HEK293 (cell line): ENCODE data around the gene ANGPTL4.

Source experiments
- KLF10 ChIP-seq: fragments of 450-650 bp; IDR thresholded peaks from 2 replicates; pipeline ENCODE4 v1.5.1; 2018; ENCODE audit warnings: missing biosample characterization, mild to moderate bottlenecking, missing genetic modification characterization
- KLF9 ChIP-seq: fragments of 450-650 bp; formaldehyde crosslinking; IDR thresholded peaks from 2 replicates; pipeline ENCODE4 v1.5.1; 2016; ENCODE audit warnings: missing biosample characterization, missing genetic modification characterization, low read depth
- REPIN1 ChIP-seq: fragments of 450-650 bp; formaldehyde crosslinking; IDR thresholded peaks from 2 replicates; pipeline ENCODE4 v1.5.1; 2017; ENCODE audit warnings: missing biosample characterization, missing genetic modification characterization, low read depth
- WT1 ChIP-seq: fragments of 450-650 bp; formaldehyde crosslinking; IDR thresholded peaks from 2 replicates; pipeline ENCODE4 v1.5.1; 2016; ENCODE audit warnings: missing biosample characterization, missing genetic modification characterization
- ZFP3 ChIP-seq: fragments of 450-650 bp; formaldehyde crosslinking; IDR thresholded peaks from 2 replicates; pipeline ENCODE4 v1.5.1; 2016; ENCODE audit warnings: low read depth, missing biosample characterization, missing genetic modification characterization
- ZFP69B ChIP-seq: fragments of 450-650 bp; formaldehyde crosslinking; IDR thresholded peaks from 2 replicates; pipeline ENCODE4 v1.5.1; 2016; ENCODE audit warnings: missing biosample characterization, missing genetic modification characterization
- ZNF548 ChIP-seq: fragments of 450-650 bp; formaldehyde crosslinking; IDR thresholded peaks from 2 replicates; pipeline ENCODE4 v1.5.1; 2016; ENCODE audit warnings: missing biosample characterization, missing genetic modification characterization
- ZNF561 ChIP-seq: fragments of 450-650 bp; IDR thresholded peaks from 2 replicates; pipeline ENCODE4 v1.5.1; 2018; ENCODE audit warnings: missing biosample characterization, missing genetic modification characterization, borderline replicate concordance
- ZNF843 ChIP-seq: fragments of 450-650 bp; formaldehyde crosslinking; IDR thresholded peaks from 2 replicates; pipeline ENCODE4 v1.5.1; 2016; ENCODE audit warnings: missing biosample characterization, missing genetic modification characterization
- TF ChIP-seq, protein P1 (sequence below): fragments of 450-650 bp; formaldehyde crosslinking; IDR thresholded peaks from 2 replicates; pipeline ENCODE4 v1.5.1; 2016; ENCODE audit warnings: missing biosample characterization, missing genetic modification characterization
- TF ChIP-seq, protein P2 (sequence below): fragments of 450-650 bp; formaldehyde crosslinking; IDR thresholded peaks from 2 replicates; pipeline ENCODE4 v1.5.1; 2016; ENCODE audit warnings: missing biosample characterization, missing genetic modification characterization
- TF ChIP-seq, protein P3 (sequence below): fragments of 450-650 bp; formaldehyde crosslinking; IDR thresholded peaks from 2 replicates; pipeline ENCODE4 v1.5.0; 2017; ENCODE audit warnings: missing biosample characterization, missing genetic modification characterization, borderline replicate concordance

DNA sequence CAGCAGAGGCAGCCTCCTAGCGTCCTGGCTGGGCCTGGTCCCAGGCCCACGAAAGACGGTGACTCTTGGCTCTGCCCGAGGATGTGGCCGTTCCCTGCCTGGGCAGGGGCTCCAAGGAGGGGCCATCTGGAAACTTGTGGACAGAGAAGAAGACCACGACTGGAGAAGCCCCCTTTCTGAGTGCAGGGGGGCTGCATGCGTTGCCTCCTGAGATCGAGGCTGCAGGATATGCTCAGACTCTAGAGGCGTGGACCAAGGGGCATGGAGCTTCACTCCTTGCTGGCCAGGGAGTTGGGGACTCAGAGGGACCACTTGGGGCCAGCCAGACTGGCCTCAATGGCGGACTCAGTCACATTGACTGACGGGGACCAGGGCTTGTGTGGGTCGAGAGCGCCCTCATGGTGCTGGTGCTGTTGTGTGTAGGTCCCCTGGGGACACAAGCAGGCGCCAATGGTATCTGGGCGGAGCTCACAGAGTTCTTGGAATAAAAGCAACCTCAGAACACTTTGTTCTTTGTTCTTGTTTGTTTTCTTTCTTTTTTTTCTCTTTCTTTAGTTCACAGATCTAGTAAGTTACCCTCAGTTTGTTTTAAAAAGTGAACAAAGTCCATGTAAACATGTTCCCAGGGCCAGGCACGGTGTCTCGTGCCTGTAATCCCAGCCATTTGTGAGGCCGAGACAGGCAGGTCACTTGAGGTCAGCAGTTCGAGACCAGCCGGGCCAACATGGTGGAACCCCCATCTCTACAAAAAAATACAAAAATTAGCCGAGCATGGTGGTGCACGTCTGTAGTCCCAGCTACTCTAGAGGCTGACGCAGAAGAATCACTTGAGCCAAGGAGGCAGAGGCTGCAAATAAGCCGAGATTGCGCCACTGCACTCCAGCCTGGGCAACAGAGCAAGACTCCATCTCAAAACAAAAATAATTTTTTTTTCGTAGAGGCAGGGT lies 10.2 kb downstream of the ANGPTL4 start:
- TF ChIP-seq WT1 (tag by site-specific recombination) = no peak
- TF ChIP-seq KLF10 = no peak
- TF ChIP-seq ZNF548 (tag by site-specific recombination) = no peak
- TF ChIP-seq, protein P1, sequence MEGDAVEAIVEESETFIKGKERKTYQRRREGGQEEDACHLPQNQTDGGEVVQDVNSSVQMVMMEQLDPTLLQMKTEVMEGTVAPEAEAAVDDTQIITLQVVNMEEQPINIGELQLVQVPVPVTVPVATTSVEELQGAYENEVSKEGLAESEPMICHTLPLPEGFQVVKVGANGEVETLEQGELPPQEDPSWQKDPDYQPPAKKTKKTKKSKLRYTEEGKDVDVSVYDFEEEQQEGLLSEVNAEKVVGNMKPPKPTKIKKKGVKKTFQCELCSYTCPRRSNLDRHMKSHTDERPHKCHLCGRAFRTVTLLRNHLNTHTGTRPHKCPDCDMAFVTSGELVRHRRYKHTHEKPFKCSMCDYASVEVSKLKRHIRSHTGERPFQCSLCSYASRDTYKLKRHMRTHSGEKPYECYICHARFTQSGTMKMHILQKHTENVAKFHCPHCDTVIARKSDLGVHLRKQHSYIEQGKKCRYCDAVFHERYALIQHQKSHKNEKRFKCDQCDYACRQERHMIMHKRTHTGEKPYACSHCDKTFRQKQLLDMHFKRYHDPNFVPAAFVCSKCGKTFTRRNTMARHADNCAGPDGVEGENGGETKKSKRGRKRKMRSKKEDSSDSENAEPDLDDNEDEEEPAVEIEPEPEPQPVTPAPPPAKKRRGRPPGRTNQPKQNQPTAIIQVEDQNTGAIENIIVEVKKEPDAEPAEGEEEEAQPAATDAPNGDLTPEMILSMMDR (tag by site-specific recombination) = no peak
- TF ChIP-seq ZFP69B (tag by site-specific recombination) = no peak
- no peak for TF ChIP-seq ZNF843 (tag by site-specific recombination)
- TF ChIP-seq KLF9 (tag by site-specific recombination) = no peak
- TF ChIP-seq REPIN1 (tag by site-specific recombination) = no peak
- TF ChIP-seq ZNF561 = no peak
- TF ChIP-seq, protein P2, sequence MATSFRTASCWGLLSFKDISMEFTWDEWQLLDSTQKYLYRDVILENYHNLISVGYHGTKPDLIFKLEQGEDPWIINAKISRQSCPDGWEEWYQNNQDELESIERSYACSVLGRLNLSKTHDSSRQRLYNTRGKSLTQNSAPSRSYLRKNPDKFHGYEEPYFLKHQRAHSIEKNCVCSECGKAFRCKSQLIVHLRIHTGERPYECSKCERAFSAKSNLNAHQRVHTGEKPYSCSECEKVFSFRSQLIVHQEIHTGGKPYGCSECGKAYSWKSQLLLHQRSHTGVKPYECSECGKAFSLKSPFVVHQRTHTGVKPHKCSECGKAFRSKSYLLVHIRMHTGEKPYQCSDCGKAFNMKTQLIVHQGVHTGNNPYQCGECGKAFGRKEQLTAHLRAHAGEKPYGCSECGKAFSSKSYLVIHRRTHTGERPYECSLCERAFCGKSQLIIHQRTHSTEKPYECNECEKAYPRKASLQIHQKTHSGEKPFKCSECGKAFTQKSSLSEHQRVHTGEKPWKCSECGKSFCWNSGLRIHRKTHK (tag by site-specific recombination) = no peak
- TF ChIP-seq, protein P3, sequence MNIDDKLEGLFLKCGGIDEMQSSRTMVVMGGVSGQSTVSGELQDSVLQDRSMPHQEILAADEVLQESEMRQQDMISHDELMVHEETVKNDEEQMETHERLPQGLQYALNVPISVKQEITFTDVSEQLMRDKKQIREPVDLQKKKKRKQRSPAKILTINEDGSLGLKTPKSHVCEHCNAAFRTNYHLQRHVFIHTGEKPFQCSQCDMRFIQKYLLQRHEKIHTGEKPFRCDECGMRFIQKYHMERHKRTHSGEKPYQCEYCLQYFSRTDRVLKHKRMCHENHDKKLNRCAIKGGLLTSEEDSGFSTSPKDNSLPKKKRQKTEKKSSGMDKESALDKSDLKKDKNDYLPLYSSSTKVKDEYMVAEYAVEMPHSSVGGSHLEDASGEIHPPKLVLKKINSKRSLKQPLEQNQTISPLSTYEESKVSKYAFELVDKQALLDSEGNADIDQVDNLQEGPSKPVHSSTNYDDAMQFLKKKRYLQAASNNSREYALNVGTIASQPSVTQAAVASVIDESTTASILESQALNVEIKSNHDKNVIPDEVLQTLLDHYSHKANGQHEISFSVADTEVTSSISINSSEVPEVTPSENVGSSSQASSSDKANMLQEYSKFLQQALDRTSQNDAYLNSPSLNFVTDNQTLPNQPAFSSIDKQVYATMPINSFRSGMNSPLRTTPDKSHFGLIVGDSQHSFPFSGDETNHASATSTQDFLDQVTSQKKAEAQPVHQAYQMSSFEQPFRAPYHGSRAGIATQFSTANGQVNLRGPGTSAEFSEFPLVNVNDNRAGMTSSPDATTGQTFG (tag by site-specific recombination) = no peak
- no peak for TF ChIP-seq ZFP3 (tag by site-specific recombination)
